Pulmonary artery endothelial cell (primary cell): ENCODE measurements around the gene POC5. TPM values are rescaled to one million over a fixed set of nuclear protein-coding genes. Genes with fewer than 3 reads are reported as not detected.
A peak's percentile ranks its signal among the peaks of the same experiment; 100 is the strongest.

ENCODE experiments used
- DNase-seq: peaks from one replicate; pipeline ENCODE4 v3.0.0-alpha.2; 2011; ENCODE audit warnings: low read depth, low spot score
- total RNA-seq: library from RNA; depleted of rRNA; stranded (reverse); fragments of >200 nt; gene quantifications from 2 replicates; pipeline ENCODE4 v1.2.3, GENCODE V29; 2014

POC5 gene
- total RNA-seq, 1 donor from 2014 or later: 7.0 TPM

DNA sequence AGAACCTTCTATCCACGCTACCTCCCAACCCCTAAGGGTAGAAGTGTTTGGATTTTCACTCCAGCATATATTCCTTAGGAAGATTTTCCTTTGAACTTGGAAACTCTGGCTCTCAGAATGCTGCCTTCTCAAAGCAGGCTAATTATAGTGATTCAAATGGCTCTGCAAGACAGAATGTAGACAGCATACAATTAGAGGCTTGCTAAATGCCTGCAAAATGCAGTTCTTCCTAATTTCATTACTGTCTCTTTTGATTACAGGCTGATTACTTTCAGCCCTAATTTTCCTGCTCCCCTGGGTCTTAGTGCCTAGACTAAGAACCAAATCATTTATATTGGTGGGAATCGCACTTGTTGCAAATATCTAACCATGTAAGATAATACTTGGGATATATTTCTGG, 55.2 kb downstream of the POC5 start:
- no peak for DNase-seq

DNA sequence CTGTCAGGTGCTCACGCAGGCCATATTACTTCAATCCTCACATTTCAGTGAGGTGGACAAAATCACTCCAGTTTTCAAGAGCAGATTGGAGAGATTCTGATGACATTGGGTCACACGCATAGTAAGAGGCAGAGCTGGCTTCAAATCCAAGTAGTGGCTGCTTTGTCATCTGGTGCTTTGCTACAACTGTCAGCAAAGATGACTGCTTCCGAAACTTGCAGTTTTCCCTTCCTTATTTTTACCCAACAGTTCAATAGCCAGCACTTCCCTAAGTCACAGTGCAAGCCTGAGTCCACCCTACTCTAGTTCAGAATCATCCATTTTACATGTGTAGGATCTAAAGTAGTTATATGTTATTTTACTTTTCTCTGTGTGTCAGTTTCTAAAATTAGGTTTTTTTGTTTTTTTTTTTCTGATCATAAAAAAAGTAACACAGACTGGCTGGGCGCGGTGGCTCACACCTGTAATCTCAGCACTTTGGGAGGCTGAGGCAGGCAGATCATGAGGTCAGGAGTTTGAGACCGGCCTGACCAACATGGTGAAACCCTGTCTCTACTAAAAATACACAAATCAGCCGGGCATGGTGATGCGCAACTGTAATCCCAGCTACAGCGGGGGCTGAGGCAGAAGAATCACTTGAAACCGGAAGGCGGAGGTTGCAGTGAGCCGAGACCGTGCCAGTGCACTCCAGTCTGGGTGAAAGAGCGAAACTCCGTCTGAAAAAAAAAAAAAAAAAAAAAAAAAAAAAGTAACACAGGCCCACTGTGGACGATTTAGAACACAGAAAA, 56.4 kb downstream of the POC5 start:
- no peak for DNase-seq

DNA sequence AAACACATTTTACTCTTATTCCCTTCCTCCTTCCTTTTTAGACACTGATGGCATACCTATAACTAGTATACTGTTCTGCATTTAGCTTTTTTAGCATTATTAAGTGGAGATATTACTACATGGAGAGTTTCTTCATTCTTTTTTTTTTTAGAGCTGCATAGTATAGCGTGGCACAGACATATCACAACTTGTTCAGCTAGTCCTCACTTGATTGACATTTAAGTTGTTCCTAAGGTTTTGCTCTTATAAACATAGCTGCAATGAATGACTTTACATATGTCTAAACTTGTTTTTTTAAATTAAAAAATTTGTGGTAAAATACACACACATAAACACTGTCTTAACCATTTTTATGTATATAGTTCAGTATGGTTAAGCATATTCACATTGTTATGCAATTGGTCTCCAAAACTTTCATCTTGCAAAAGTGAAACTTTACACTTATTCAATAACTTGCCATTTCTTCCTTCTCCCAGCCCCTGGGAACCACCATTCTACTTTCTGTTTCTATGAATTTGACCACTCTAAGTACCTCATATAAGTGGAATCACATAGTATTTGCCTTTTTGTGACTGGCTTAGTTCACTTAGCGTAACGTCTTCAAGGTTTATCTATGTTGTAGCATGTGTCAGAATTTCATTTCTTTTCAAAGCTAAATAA, 57.3 kb downstream of the POC5 start:
- no peak for DNase-seq

DNA sequence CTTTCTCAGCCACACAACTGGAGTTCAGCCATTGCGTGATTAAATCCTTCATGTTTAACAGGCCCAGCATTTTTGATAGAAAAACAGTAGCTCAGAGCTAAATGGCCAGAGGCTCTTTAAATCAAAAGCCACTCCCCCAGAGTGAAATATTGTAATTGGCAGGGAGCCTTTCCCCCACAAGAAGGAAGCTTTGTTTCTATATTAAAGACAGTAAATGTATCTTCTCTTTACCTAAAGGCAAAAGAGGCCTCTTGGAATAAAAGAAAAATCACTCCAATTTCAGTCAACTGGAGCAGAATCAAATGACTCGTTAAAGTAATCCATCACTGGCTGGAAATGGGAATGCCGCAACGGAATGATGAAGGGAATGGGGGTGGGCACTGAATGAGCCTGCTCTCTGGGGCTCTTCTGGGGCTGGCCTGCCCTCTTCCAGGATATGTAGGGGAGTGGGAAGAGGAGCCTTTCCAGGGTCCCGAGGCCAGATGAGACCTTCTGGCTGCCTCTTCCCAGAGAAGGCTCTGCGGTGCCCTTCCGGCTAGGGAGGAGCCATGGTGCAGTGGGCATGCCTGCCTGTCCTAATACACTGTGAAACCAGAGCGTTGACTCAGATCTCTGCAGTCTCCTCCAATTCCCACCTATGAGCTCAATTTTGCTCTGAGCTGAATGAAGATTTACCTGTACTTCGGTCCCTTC, 60.8 kb downstream of the POC5 start:
- DNase-seq: no peak

DNA sequence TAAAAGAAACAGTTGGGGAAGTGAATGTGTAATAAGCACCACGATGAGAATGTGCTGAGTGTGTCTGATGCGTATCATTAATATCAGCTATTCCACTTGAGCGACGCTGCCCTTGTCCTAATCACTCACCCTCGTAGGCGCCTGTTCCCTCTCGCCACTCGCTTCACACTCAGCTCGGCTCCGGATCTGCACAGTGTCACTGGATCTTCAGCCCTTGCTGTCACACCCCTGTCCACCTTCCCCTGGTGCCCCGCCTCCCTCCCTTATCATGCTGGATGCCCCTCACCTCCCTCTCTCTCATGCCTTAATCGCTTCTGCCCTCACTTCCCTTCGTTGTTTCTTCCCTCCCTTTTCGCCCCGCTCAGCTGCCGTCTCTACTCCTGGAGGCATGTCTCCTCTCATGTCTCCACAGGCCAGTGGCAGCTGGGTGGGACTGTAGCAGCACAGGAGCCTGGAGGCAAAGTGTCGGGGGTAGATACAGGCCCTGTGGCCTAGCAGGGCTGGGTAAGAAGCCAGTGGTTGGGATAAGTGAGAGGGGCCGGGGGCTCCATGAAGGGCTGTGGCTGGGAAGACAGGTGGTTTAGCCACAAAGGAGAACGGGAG, 62.4 kb downstream of the POC5 start:
- DNase-seq: no peak

DNA sequence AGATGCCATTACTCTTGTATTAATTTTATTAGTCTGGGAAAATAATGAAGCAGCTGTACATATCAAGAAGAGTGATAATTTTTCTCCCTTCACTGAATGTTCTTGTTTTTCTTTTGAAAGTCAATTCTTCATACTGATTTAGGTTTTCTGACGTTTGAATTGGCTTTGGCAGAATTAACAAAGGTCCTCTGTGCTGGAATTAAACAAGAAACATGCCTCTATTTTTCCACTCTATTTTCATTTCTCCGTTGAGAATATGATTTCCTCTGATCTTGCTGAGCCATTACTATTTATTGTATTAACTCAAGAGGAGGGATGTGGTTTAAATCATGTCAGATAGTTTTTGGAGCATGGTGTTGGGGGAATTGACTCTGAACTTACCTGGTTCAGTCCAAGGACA, 63.7 kb downstream of the POC5 start:
- DNase-seq: no peak

DNA sequence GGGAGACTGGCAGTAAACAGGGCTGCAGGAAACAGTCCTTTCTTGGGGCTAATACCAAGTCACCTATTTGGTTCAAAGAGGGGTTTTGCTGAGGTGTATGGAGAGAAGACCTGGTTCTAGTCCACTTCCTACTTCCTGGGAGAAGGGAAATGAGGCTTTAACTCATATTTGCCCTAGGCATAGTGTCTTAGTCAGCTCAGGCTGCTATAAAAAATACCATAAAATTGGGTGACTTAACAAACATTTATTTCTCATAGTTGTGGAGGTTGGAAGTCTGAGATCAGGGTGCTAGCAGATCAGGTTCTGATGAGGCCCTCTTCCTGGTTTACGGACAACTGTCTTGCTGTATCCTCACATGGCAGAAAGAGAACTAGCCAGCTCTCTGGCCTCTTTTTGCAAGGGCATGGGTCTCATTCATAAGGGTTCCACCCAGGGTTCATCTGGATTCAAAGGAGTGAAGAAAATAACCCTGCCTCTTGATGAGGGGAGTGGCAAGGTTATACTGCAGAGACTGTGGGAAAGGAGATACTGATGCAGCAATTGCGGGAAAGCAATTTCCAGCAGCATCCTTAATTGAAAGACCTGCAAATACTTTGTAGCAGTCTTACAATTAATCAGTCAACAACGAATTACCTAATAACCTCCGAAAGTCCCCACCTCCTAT, 65.5 kb downstream of the POC5 start:
- no peak for DNase-seq

DNA sequence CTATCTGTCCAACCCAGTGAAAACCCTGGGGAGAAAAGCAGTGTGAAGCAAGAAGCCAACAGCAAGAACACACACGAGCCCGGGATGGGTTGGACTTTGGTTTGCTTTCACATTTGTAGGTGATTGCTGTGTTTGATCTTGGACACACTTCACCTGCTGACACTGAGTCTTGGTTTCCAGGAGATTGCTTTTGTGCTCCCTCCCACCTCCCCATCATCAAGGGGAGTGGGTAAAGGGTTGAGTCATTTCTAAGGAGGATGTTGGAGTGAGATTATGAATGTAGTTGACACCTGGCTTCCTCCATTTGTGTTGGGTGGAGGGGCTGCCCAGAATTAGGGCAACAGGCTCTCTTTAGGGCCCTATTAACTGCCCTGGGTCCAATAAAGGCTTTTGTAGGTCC, 68.5 kb downstream of the POC5 start:
- DNase-seq: no peak

DNA sequence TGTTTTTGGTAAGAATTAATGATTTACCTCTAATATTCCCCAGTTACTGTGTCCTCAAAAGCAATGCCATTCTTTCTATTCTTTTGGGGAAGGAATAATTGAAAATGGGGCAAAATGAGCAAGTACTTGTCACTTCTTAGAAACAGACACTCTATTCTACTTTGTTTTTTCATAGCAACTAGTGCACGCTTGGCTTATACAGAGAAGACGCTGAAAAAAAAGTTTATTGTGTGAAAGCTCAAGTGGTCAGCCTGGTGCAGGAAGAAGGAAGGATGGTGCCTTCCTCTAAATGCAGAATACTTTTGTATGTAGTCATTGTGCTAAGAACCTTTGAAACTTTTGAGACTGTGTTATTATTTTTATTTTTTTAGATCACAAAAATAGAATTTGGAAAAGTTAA, 76.4 kb downstream of the POC5 start:
- peak; percentile 37 for DNase-seq

DNA sequence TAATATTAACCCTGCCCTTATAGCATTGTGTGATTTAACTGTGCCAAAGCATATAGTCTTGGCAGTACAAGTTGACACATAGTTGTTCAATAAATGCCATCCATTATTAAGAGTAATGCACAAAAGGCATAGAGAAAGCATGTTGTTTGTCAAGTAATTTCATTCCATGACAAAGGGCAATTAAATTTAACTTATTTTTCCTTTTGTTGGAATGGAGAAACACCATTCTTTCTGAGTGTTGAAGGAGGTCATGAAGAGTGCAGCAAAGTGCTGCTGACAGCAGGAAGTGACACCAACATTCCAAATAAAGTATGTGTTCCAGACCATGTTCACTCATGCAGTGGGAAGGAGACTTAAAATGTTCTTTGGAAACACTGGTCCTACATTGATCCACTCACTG, 76.8 kb downstream of the POC5 start:
- DNase-seq: peak; percentile 78

DNA sequence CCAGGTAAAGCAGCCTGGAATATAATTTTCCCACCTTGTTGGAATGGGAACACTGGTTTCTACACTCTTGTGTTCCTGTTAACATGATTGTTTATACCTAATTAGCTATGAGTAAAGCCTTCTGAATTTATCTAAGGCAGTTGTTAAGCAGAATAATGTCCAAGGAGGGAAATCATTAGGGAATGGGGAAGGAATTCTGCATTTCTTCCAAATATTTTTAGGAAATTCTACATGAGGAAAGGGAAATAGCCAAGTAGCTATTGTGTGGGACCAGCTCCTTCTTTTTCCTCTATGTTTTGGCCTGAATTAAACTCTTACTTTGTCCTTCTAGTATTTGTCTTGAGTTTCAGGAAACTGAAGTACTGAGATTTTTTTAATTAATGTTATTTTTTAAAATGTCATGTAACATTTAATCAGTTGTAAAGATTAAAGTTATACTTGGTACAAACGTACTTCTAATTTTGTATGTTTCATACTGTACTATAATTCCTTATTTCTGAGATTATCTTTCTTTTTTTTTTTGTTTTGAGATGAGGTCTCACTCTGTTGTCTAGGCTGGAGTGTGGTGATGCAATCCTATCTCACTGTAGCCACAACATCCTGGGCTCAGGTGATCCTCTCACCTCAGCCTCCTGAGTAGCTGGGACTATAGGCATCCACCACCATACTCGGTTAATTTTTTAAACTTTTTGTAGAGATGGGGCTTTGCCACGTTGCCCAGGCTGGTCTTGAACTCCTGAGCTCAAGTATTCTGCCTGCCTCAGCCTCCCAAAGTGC, 77.5 kb downstream of the POC5 start:
- DNase-seq: no peak

DNA sequence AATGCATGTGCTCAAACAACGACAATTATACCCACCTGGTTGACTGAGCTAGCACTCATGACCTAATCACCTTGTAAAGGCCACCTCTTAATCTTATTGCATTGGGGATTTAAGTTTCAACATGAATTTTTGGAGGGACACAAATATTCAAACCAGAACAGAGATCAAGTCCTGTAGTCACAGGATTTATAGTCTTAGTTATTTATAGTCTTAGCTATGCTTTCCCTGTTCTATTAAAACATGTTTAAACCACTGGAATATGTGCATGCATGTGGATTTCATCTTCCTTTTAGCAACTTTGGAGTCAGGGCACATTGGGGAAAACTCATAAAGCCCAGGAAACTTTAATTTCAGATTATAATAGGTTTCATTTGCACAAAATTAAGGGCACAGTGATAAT, 79.3 kb downstream of the POC5 start:
- DNase-seq: no peak

DNA sequence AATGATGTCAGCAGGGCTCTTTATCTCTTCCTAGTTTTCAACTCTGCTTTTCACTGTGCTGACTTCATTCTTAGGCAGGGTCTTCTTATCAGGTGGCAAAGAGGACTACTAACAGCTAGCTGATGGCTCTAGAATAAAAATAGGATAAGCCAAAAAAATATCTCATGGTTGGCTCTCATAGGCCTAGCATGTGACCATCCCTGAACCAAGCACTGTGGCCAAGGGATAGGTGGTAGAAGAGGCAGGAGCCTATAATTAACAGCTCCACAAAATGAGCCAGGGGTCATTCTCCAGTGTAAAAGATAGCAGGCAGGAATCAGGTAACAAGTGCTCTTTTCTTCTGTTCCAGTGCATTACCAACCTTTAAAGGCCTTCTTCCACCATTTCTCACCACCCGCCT, 84.9 kb downstream of the POC5 start:
- DNase-seq: no peak

DNA sequence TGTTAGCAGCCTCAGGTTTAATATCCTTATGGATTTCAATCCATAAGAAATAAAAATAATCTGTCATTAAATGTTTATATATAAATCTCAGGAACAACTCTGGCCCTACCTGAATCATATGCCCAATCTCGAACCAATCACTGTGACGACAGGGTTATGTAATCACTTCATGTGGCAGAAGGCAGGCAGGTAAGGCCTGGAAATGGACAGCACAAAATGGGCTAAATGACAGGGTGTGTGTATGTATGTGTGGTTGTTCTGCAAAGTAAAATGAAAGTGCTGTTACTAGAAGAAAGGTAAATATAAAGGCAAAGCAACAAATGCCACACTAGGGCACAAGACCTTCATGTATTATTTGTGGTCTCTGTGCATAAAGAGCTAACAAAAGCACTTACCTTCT, 86.4 kb downstream of the POC5 start:
- no peak for DNase-seq

DNA sequence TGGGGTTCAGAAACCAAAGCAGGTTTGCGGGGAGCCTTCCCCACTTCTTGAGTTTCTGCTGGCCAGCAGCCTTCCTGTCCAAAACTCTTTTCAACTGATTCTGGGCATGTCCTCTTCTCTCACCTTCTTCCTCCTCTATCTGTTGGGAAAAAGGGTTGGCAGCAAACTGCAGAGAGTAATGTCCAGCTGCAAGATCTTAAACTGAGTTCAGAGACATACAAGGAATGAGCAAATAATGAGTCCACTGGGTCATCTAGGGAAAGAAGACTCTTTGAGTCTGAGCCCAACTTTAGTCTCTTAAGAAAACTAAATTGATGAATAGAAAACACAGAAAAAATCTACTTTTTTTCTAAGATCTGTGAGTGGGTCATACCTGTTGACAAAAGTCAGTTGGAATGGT, 89.4 kb downstream of the POC5 start:
- DNase-seq: no peak

DNA sequence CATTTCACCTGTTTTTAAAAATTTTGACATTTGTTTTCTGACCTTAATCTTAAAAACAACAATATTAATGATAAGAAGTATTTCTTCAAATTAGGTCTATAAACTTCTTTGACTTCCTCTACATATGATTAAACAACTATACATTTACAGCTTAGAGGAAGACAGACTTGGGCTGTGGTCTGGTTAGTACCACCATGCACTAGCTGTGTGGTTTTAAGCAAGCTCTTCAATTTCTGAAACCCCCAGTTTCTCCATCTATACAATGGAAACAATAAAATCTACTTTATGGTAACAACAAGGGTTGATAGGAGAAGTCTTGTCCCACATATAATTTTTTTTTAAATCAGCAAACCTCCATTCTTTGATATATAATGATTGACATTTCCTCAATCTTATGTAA, 90.3 kb downstream of the POC5 start:
- no peak for DNase-seq

Other genes starting within 250 kb of the POC5 start
- gene CERT1, start 205.8 kb downstream of the POC5 start, total RNA-seq: 14.0 and 24.7 TPM in 2 replicates
- gene POLK, start 205.5 kb downstream of the POC5 start, total RNA-seq: 24.3 and 38.3 TPM in 2 replicates
- 0.20 and 1.1 TPM in 2 replicates for gene ANKDD1B, start 106.0 kb downstream of the POC5 start, total RNA-seq